Keratinocyte (primary cell): ENCODE results near the gene PRDM9. TPM values are rescaled to one million over a fixed set of nuclear protein-coding genes. Genes with fewer than 3 reads are reported as not detected.

Source experiments
- DNase-seq: peaks from one replicate; pipeline ENCODE4 v3.0.0-alpha.2; 2011; ENCODE audit warnings: low read depth, missing footprints, low spot score
- FAIRE-seq: peaks from 2 replicates; lab custom pipeline; 2011; peaks lifted over from hg19 to GRCh38; lab: Jason Lieb, UNC
- H2AFZ ChIP-seq: 2 replicates; pipeline ENCODE4 v1.6.0; 2012; ENCODE audit warnings: low read length, control low read depth, inconsistent platforms; ENCODE audit not compliant: control insufficient read depth
- H3K27ac ChIP-seq: 2 replicates; pipeline ENCODE4 v1.5.1; 2011; ENCODE audit warnings: low read length; ENCODE audit not compliant: control insufficient read depth, insufficient read depth
- H3K27me3 ChIP-seq: 3 replicates; pipeline ENCODE4 v1.6.0; 2011; ENCODE audit warnings: low read length; ENCODE audit not compliant: control insufficient read depth, insufficient read depth; ENCODE audit errors: extremely low read depth
- H3K36me3 ChIP-seq, 2 experiments: 2 replicates in 1 of 2; 3 replicates in 1 of 2; pipeline ENCODE4 v1.5.1; 2011; ENCODE audit warnings: low read length in 2 of 2, mild to moderate bottlenecking in 1 of 2; ENCODE audit not compliant: control insufficient read depth in 2 of 2, insufficient read depth in 2 of 2; ENCODE audit errors: extremely low read depth in 1 of 2
- H3K4me1 ChIP-seq: 3 replicates; pipeline ENCODE4 v1.5.1; 2011; ENCODE audit warnings: low read length; ENCODE audit not compliant: control insufficient read depth, insufficient read depth; ENCODE audit errors: extremely low read depth
- H3K4me2 ChIP-seq: 3 replicates; pipeline ENCODE4 v1.6.0; 2011; ENCODE audit warnings: low read depth, low read length; ENCODE audit not compliant: control insufficient read depth, insufficient read depth; ENCODE audit errors: extremely low read depth
- H3K4me3 ChIP-seq, 3 experiments: fragments of 200-600 bp in 1 of 3; sonication (generic) in 1 of 3; 2 replicates in 2 of 3; 3 replicates in 1 of 3; pipeline ENCODE4 v1.5.1; 2011 to 2016; ENCODE audit warnings: low read length in 3 of 3, mild to moderate bottlenecking in 3 of 3, control low read depth in 2 of 3, inconsistent platforms in 1 of 3, low read depth in 1 of 3, mixed read lengths in 1 of 3, mixed run types in 1 of 3, moderate library complexity in 1 of 3; ENCODE audit not compliant: control insufficient read depth in 2 of 3, insufficient read depth in 2 of 3; ENCODE audit errors: extremely low read depth in 1 of 3
- H3K79me2 ChIP-seq: 2 replicates; pipeline ENCODE4 v1.6.0; 2012; ENCODE audit warnings: low read length; ENCODE audit not compliant: control insufficient read depth, insufficient read depth
- H3K9ac ChIP-seq: 3 replicates; pipeline ENCODE4 v1.6.0; 2011; ENCODE audit warnings: low read length; ENCODE audit not compliant: control insufficient read depth, insufficient read depth; ENCODE audit errors: extremely low read depth
- H3K9me1 ChIP-seq: 3 replicates; pipeline ENCODE4 v1.6.0; 2011; ENCODE audit warnings: low read length; ENCODE audit not compliant: control insufficient read depth, insufficient read depth; ENCODE audit errors: extremely low read depth
- H3K9me3 ChIP-seq: 2 replicates; pipeline ENCODE4 v1.5.1; 2012; ENCODE audit warnings: low read depth, low read length; ENCODE audit not compliant: control insufficient read depth
- H4K20me1 ChIP-seq: 3 replicates; pipeline ENCODE4 v1.6.0; 2011; ENCODE audit warnings: low read length; ENCODE audit not compliant: control insufficient read depth, insufficient read depth; ENCODE audit errors: extremely low read depth
- CTCF ChIP-seq, 3 experiments: IDR thresholded peaks in 1 of 3; conservative IDR thresholded peaks in 1 of 3; optimal IDR thresholded peaks in 1 of 3; 2 replicates in 2 of 3; 3 replicates in 1 of 3; pipeline versions ENCODE3 to v1.5.1; 2011; ENCODE audit warnings: low read length in 3 of 3, mild to moderate bottlenecking in 3 of 3, moderate library complexity in 2 of 3, control low read depth in 1 of 3, inconsistent platforms in 1 of 3; ENCODE audit not compliant: insufficient read depth in 2 of 3; ENCODE audit errors: extremely low read depth in 1 of 3
- EZH2 ChIP-seq: IDR thresholded peaks from one replicate; pipeline ENCODE4 v1.6.1; 2012; ENCODE audit warnings: inconsistent platforms, mild to moderate bottlenecking, low read length, moderate library complexity
- dilution Hi-C: fragments of 300-500 bp; cut with MboI; formaldehyde crosslinking; loops from one replicate; pipeline ENCODE4 v1.7.0; 2020; ENCODE audit warnings: low sequenced_read_pairs; ENCODE audit not compliant: extremely low pct_ligation_motif_present
- polyA plus RNA-seq, 5 experiments: library from polyadenylated mRNA; depleted of rRNA in 3 of 5; stranded (reverse) in 3 of 5; stranded (forward) in 1 of 5; unstranded in 1 of 5; fragments of >200 nt; gene quantifications; 1 replicate in 1 of 5; 2 replicates in 3 of 5; 3 replicates in 1 of 5; pipeline versions ENCODE4 v1.2.1 to v1.2.3, GENCODE V29; 2011 to 2012; ENCODE audit warnings: missing spikeins in 2 of 5, low read depth in 1 of 5, low replicate concordance in 1 of 5

The PRDM9 gene
- polyA plus RNA-seq, 1 donor (not counting 4 experiments of a cell fraction or from before 2014, with no cell fraction given) = not detected

GRCh38 chr5:23571059-23571458 is 63.6 kb downstream of the PRDM9 start:
- DNase-seq (no peak), FAIRE-seq (no peak)
- Histone ChIP-seq H3K79me2 (no peaks in the 10 kb centered on the region), H3K4me2 (no peak overlapping the region), H4K20me1 (no peaks in the 10 kb centered on the region), H3K4me1 (no peaks in the 10 kb centered on the region), H3K27ac (no peak overlapping the region), H3K27me3 (no peaks in the 10 kb centered on the region), H2AFZ (no peak overlapping the region), H3K36me3 (no peaks in the 10 kb centered on the region), H3K9me3 (no peaks in the 10 kb centered on the region), H3K9ac (no peak overlapping the region), H3K9me1 (no peaks in the 10 kb centered on the region), H3K4me3 (no peak overlapping the region)
- dilution Hi-C loops = no loop called here
- TF ChIP-seq CTCF (optimal IDR thresholded peaks at IDR 0.05 in 1 of 3, IDR thresholded peaks at IDR 0.05 in 1 of 3, conservative IDR thresholded peaks at IDR 0.05 in 1 of 3; ENCODE audit: extremely low read depth in 1 of 3, insufficient read depth in 2 of 3, low read length in 3 of 3) (no peak), EZH2 (no peak)
